Measurements from ENCODE around the gene RAB27B.
"Not testable (repeated sequence)": the region's sequence is repeated elsewhere in the genome, so short reads cannot be mapped to it uniquely, and the experiment has no call there.

The RAB27B gene

GRCh38 chr18:54802178-54802577 is 26.1 kb upstream of the RAB27B start:
- no peak for DNase-seq (ENCODE audit: low read depth)
- in situ Hi-C loops (cut with HindIII; ENCODE audit: low sequenced_read_pairs) = no loop called here
- no peak overlapping the region for H3K4me3 ChIP-seq (ENCODE audit: low read depth, low read length)
- no peak for TF ChIP-seq CTCF (IDR thresholded peaks at IDR 0.05; ENCODE audit: low read depth, low read length, missing control alignments)

- no peak for DNase-seq (ENCODE audit: low read depth)
- TF ChIP-seq CTCF (IDR thresholded peaks at IDR 0.05; ENCODE audit: low read depth, low read length, missing control alignments) = no peak
- in situ Hi-C loops (cut with HindIII; ENCODE audit: low sequenced_read_pairs) = no loop called here
- no peak overlapping the region for H3K4me3 ChIP-seq (ENCODE audit: low read depth, low read length)
Observed at GRCh38 chr18:54802686-54803395, 25.4 kb upstream of the RAB27B start.

- no peak overlapping the region for H3K4me3 ChIP-seq (ENCODE audit: low read depth, low read length)
- in situ Hi-C loops (cut with HindIII; ENCODE audit: low sequenced_read_pairs) = loop anchor here (5.0 kb wide), 2 partner anchors 37 to 63 kb away; no protein-coding TSS in a partner anchor
- TF ChIP-seq CTCF (IDR thresholded peaks at IDR 0.05; ENCODE audit: low read depth, low read length, missing control alignments) = no peak
Observed at GRCh38 chr18:54805571-54806334, 22.5 kb upstream of the RAB27B start.

GRCh38 chr18:54806526-54806925 is 21.8 kb upstream of the RAB27B start:
- no peak for DNase-seq (ENCODE audit: low read depth)
- no peak for TF ChIP-seq CTCF (IDR thresholded peaks at IDR 0.05; ENCODE audit: low read depth, low read length, missing control alignments)
- H3K4me3 ChIP-seq (ENCODE audit: low read depth, low read length) = no peak overlapping the region
- in situ Hi-C loops (cut with HindIII; ENCODE audit: low sequenced_read_pairs) = loop anchor here (5.0 kb wide), 2 partner anchors 36 to 64 kb away; no protein-coding TSS in a partner anchor

More at GRCh38 chr18:54805571-54806334, 22.5 kb upstream of the RAB27B start:
- no peak for DNase-seq (ENCODE audit: low read depth)

- no peak overlapping the region for H3K4me3 ChIP-seq (ENCODE audit: low read depth, low read length)
- DNase-seq (ENCODE audit: low read depth) = no peak
- in situ Hi-C loops (cut with HindIII; ENCODE audit: low sequenced_read_pairs) = loop anchor here (5.0 kb wide), 2 partner anchors 35 to 65 kb away; no protein-coding TSS in a partner anchor
- TF ChIP-seq CTCF (IDR thresholded peaks at IDR 0.05; ENCODE audit: low read depth, low read length, missing control alignments) = no peak
Observed at GRCh38 chr18:54807303-54807702, 21.0 kb upstream of the RAB27B start.

GRCh38 chr18:54810662-54811061 is 17.6 kb upstream of the RAB27B start:
- in situ Hi-C loops (cut with HindIII; ENCODE audit: low sequenced_read_pairs) = not testable (repeated sequence)

GRCh38 chr18:54812885-54813284 is 15.4 kb upstream of the RAB27B start:
- DNase-seq (ENCODE audit: low read depth) = no peak
- in situ Hi-C loops (cut with HindIII; ENCODE audit: low sequenced_read_pairs) = no loop called here
- H3K4me3 ChIP-seq (ENCODE audit: low read depth, low read length) = no peak overlapping the region
- no peak for TF ChIP-seq CTCF (IDR thresholded peaks at IDR 0.05; ENCODE audit: low read depth, low read length, missing control alignments)

More at GRCh38 chr18:54810662-54811061, 17.6 kb upstream of the RAB27B start:
- not testable (repeated sequence) for DNase-seq (ENCODE audit: low read depth); H3K4me3 ChIP-seq (ENCODE audit: low read depth, low read length)
